Skeletal muscle tissue (tissue), 4 donors: Measurements from ENCODE around the gene PLPP6. TPM values are rescaled to one million over a fixed set of nuclear protein-coding genes. Genes with fewer than 3 reads are reported as not detected.

ENCODE experiments used
- H3K27ac ChIP-seq: one replicate; pipeline ENCODE4 v1.7.0; 2013; ENCODE audit warnings: mild to moderate bottlenecking, low read depth, low read length, inconsistent platforms
- H3K27me3 ChIP-seq, 3 donors: one replicate each; pipeline ENCODE4 v1.7.0; 2013; ENCODE audit warnings: low read length in 3 of 3; ENCODE audit not compliant: control insufficient read depth in 3 of 3, insufficient read depth in 3 of 3
- H3K36me3 ChIP-seq, 3 donors: one replicate each; pipeline ENCODE4 v1.7.0; 2013; ENCODE audit warnings: low read length in 3 of 3; ENCODE audit not compliant: control insufficient read depth in 3 of 3, insufficient read depth in 3 of 3
- H3K4me1 ChIP-seq, 3 donors: one replicate each; pipeline ENCODE4 v1.7.0; 2013; ENCODE audit warnings: low read length in 3 of 3, mild to moderate bottlenecking in 3 of 3; ENCODE audit not compliant: control insufficient read depth in 3 of 3, insufficient read depth in 3 of 3
- H3K4me3 ChIP-seq, 3 donors: one replicate each; pipeline ENCODE4 v1.7.0; 2013; ENCODE audit warnings: low read length in 3 of 3
- H3K9ac ChIP-seq, 3 donors: one replicate each; pipeline ENCODE4 v1.7.0; 2013; ENCODE audit warnings: low read length in 3 of 3, mild to moderate bottlenecking in 3 of 3, moderate library complexity in 2 of 3, low read depth in 1 of 3
- H3K9me3 ChIP-seq, 3 donors: one replicate each; pipeline ENCODE4 v1.7.0; 2013; ENCODE audit warnings: low read length in 3 of 3; ENCODE audit not compliant: control insufficient read depth in 3 of 3
- total RNA-seq: library from RNA; depleted of rRNA; stranded (reverse); fragments of >200 nt; gene quantifications from one replicate; pipeline ENCODE4 v1.2.3, GENCODE V29; 2014
- donor health status: Osteomylitis.

Gene PLPP6
- total RNA-seq, 1 donor from 2014 or later: 3.7 TPM

- Histone ChIP-seq H3K36me3 (no peaks in the 10 kb centered on the region), H3K27ac (no peak overlapping the region), H3K4me3 (no peak overlapping the region), H3K4me1 (peaks cover 6 to 11% (median 7%) of the 10 kb centered on the region in 3 donors), H3K9me3 (no peaks in the 10 kb centered on the region), H3K27me3 (no peaks in the 10 kb centered on the region), H3K9ac (no peak overlapping the region)
Observed at GRCh38 chr9:4670591-4670990, 8.5 kb downstream of the PLPP6 start.

GRCh38 chr9:4671737-4672136 is 9.6 kb downstream of the PLPP6 start:
- Histone ChIP-seq H3K36me3 (no peaks in the 10 kb centered on the region), H3K27ac (no peak overlapping the region), H3K4me1 (peaks cover 0 to 4% (median under 1%) of the 10 kb centered on the region in 3 donors), H3K4me3 (no peak overlapping the region), H3K27me3 (no peaks in the 10 kb centered on the region), H3K9me3 (no peaks in the 10 kb centered on the region), H3K9ac (no peak overlapping the region)

GRCh38 chr9:4674783-4675182 is 12.7 kb downstream of the PLPP6 start:
- Histone ChIP-seq H3K9me3 (no peaks in the 10 kb centered on the region), H3K36me3 (no peaks in the 10 kb centered on the region), H3K27me3 (no peaks in the 10 kb centered on the region), H3K4me3 (no peak overlapping the region), H3K4me1 (peaks cover 0 to 11% (median 7%) of the 10 kb centered on the region in 3 donors), H3K27ac (no peak overlapping the region), H3K9ac (no peak overlapping the region)

- H3K9me3 ChIP-seq: no peaks in the 10 kb centered on the region
- H3K36me3 ChIP-seq: no peaks in the 10 kb centered on the region
- H3K4me3 ChIP-seq: no peak overlapping the region
- no peaks in the 10 kb centered on the region for H3K27me3 ChIP-seq
- H3K9ac ChIP-seq: no peak overlapping the region
- H3K27ac ChIP-seq: no peak overlapping the region
- peaks cover 4 to 26% (median 20%) of the 10 kb centered on the region in 3 donors for H3K4me1 ChIP-seq
Observed at GRCh38 chr9:4677392-4677791, 15.3 kb downstream of the PLPP6 start.

- Histone ChIP-seq H3K9me3 (no peaks in the 10 kb centered on the region), H3K4me1 (peaks cover 8 to 33% (median 20%) of the 10 kb centered on the region in 3 donors), H3K9ac (peak overlapping the region; percentile 96 to 98 (median 98)), H3K4me3 (peak overlapping the region; percentile 83 to 96 (median 94)), H3K27me3 (no peaks in the 10 kb centered on the region), H3K36me3 (no peaks in the 10 kb centered on the region), H3K27ac (peak overlapping the region; percentile 98)
Observed at GRCh38 chr9:4678679-4679267, 16.7 kb downstream of the PLPP6 start.

- Histone ChIP-seq H3K36me3 (no peaks in the 10 kb centered on the region), H3K9me3 (no peaks in the 10 kb centered on the region), H3K4me1 (peaks cover 8 to 34% (median 20%) of the 10 kb centered on the region in 3 donors), H3K27me3 (no peaks in the 10 kb centered on the region), H3K4me3 (peak within 1 kb of the TSS; percentile 83 to 96 (median 94)), H3K27ac (peak within 1 kb of the TSS; percentile 98), H3K9ac (peak within 1 kb of the TSS; percentile 96 to 98 (median 98))
Observed at GRCh38 chr9:4679268-4680172, 17.4 kb downstream of the PLPP6 start, which contains the start of gene CDC37L1. Gene CDC37L1, plus strand, starts transcription at chr9:4679569. Its CDS starts 199 bp downstream, at chr9:4679768.

GRCh38 chr9:4680173-4680525 is 18.1 kb downstream of the PLPP6 start:
- Histone ChIP-seq H3K27ac (peak overlapping the region; percentile 98), H3K27me3 (no peaks in the 10 kb centered on the region), H3K9me3 (no peaks in the 10 kb centered on the region), H3K36me3 (peaks cover 0 to 5% (median 0%) of the 10 kb centered on the region in 3 donors), H3K4me3 (peak overlapping the region; percentile 83 to 96 (median 94)), H3K9ac (peak overlapping the region; percentile 96 to 98 (median 98)), H3K4me1 (peaks cover 11 to 40% (median 16%) of the 10 kb centered on the region in 3 donors)

- peaks cover 11 to 40% (median 15%) of the 10 kb centered on the region in 3 donors for H3K4me1 ChIP-seq
- no peaks in the 10 kb centered on the region for H3K27me3 ChIP-seq
- H3K36me3 ChIP-seq: peaks cover 0 to 5% (median 0%) of the 10 kb centered on the region in 3 donors
- peak overlapping the region; percentile 96 to 98 (median 98) for H3K9ac ChIP-seq
- H3K4me3 ChIP-seq: peak overlapping the region; percentile 83 to 96 (median 94)
- peak overlapping the region; percentile 98 for H3K27ac ChIP-seq
- H3K9me3 ChIP-seq: no peaks in the 10 kb centered on the region
Observed at GRCh38 chr9:4680750-4681149, 18.7 kb downstream of the PLPP6 start.

- Histone ChIP-seq H3K9ac (no peak overlapping the region), H3K4me1 (peaks cover 16 to 32% (median 22%) of the 10 kb centered on the region in 3 donors), H3K27ac (no peak overlapping the region)
Observed at GRCh38 chr9:4684820-4685219, 22.7 kb downstream of the PLPP6 start.

GRCh38 chr9:4686112-4686511 is 24.0 kb downstream of the PLPP6 start:
- H3K27me3 ChIP-seq: no peaks in the 10 kb centered on the region
- H3K4me1 ChIP-seq: peaks cover 7 to 25% (median 23%) of the 10 kb centered on the region in 3 donors
- H3K9ac ChIP-seq: no peak overlapping the region
- no peaks in the 10 kb centered on the region for H3K9me3 ChIP-seq
- no peak overlapping the region for H3K27ac ChIP-seq
- H3K4me3 ChIP-seq: no peak overlapping the region
- H3K36me3 ChIP-seq: peaks cover 7 to 23% (median 12%) of the 10 kb centered on the region in 3 donors

More at GRCh38 chr9:4684820-4685219, 22.7 kb downstream of the PLPP6 start:
- Histone ChIP-seq H3K9me3 (no peaks in the 10 kb centered on the region), H3K4me3 (no peak overlapping the region), H3K27me3 (no peaks in the 10 kb centered on the region), H3K36me3 (peaks cover 3 to 12% (median 4%) of the 10 kb centered on the region in 3 donors)
